IPS-20b (cell line): Measurements from ENCODE around the gene HMGXB3.
"Not testable (repeated sequence)": the region's sequence is repeated elsewhere in the genome, so short reads cannot be mapped to it uniquely, and the experiment has no call there.

Experiments
- H3K27ac ChIP-seq: one replicate; pipeline ENCODE4 v1.5.1; 2013; ENCODE audit warnings: low read length
- H3K27me3 ChIP-seq: 2 replicates; pipeline ENCODE4 v1.6.1; 2013; ENCODE audit warnings: mild to moderate bottlenecking, low read length, inconsistent platforms; ENCODE audit not compliant: insufficient read depth
- H3K36me3 ChIP-seq: 2 replicates; pipeline ENCODE4 v1.6.1; 2013; ENCODE audit warnings: low read depth, mild to moderate bottlenecking, inconsistent platforms, low read length, moderate library complexity; ENCODE audit not compliant: insufficient read depth
- H3K4me1 ChIP-seq: 2 replicates; pipeline ENCODE4 v1.6.1; 2013; ENCODE audit warnings: mild to moderate bottlenecking, control low read depth, inconsistent platforms, low read length, moderate library complexity; ENCODE audit not compliant: insufficient read depth
- H3K4me3 ChIP-seq: 2 replicates; pipeline ENCODE4 v1.5.1; 2013; ENCODE audit warnings: mild to moderate bottlenecking, low read length, inconsistent platforms
- H3K9ac ChIP-seq: 2 replicates; pipeline ENCODE4 v1.6.1; 2013; ENCODE audit warnings: low read depth, mild to moderate bottlenecking, inconsistent platforms, low read length, moderate library complexity
- H3K9me3 ChIP-seq: 2 replicates; pipeline ENCODE4 v1.6.1; 2013; ENCODE audit warnings: mild to moderate bottlenecking, low read depth, low read length, inconsistent platforms; ENCODE audit not compliant: insufficient read depth

Gene HMGXB3

GRCh38 chr5:150024346-150024984 is 23.9 kb downstream of the HMGXB3 start:
- Histone ChIP-seq H3K36me3 (peaks cover 92% of the 10 kb centered on the region), H3K9ac (no peak overlapping the region), H3K27me3 (no peaks in the 10 kb centered on the region), H3K4me1 (peaks cover 7% of the 10 kb centered on the region; the same call in 1 of the 2 replicates), H3K4me3 (no peak overlapping the region), H3K9me3 (no peaks in the 10 kb centered on the region), H3K27ac (no peak overlapping the region)

GRCh38 chr5:150026682-150027172 is 26.2 kb downstream of the HMGXB3 start:
- H3K9ac ChIP-seq: no peak overlapping the region
- peaks cover 90% of the 10 kb centered on the region for H3K36me3 ChIP-seq
- H3K27me3 ChIP-seq: no peaks in the 10 kb centered on the region
- H3K4me3 ChIP-seq: no peak overlapping the region
- H3K9me3 ChIP-seq: no peaks in the 10 kb centered on the region
- H3K27ac ChIP-seq: no peak overlapping the region
- no peaks in the 10 kb centered on the region for H3K4me1 ChIP-seq

GRCh38 chr5:150028047-150028446 is 27.5 kb downstream of the HMGXB3 start:
- not testable (repeated sequence) for H3K27me3 ChIP-seq, H3K4me3 ChIP-seq, H3K27ac ChIP-seq, H3K4me1 ChIP-seq, H3K9me3 ChIP-seq, H3K9ac ChIP-seq
- H3K36me3 ChIP-seq: peaks cover 90% of the 10 kb centered on the region

- Histone ChIP-seq H3K36me3 (peaks cover 95% of the 10 kb centered on the region), H3K9ac (no peak overlapping the region), H3K4me3 (no peak overlapping the region)
Observed at GRCh38 chr5:150033334-150033733, 32.8 kb downstream of the HMGXB3 start.

GRCh38 chr5:150034662-150035061 is 34.1 kb downstream of the HMGXB3 start:
- no peaks in the 10 kb centered on the region for H3K4me1 ChIP-seq
- no peak overlapping the region for H3K9ac ChIP-seq
- no peak overlapping the region for H3K4me3 ChIP-seq
- peaks cover 96% of the 10 kb centered on the region for H3K36me3 ChIP-seq
- H3K27ac ChIP-seq: no peak overlapping the region
- no peaks in the 10 kb centered on the region for H3K27me3 ChIP-seq
- no peaks in the 10 kb centered on the region for H3K9me3 ChIP-seq

More at GRCh38 chr5:150033334-150033733, 32.8 kb downstream of the HMGXB3 start:
- no peaks in the 10 kb centered on the region for H3K9me3 ChIP-seq
- no peaks in the 10 kb centered on the region for H3K4me1 ChIP-seq
- H3K27ac ChIP-seq: no peak overlapping the region
- no peaks in the 10 kb centered on the region for H3K27me3 ChIP-seq

- no peak overlapping the region for H3K27ac ChIP-seq
- no peaks in the 10 kb centered on the region for H3K9me3 ChIP-seq
- peaks cover 98% of the 10 kb centered on the region for H3K36me3 ChIP-seq
Observed at GRCh38 chr5:150035139-150035895, 34.8 kb downstream of the HMGXB3 start.

GRCh38 chr5:150036513-150036912 is 36.0 kb downstream of the HMGXB3 start:
- H3K27ac ChIP-seq: no peak overlapping the region
- H3K27me3 ChIP-seq: no peaks in the 10 kb centered on the region
- no peaks in the 10 kb centered on the region for H3K9me3 ChIP-seq
- peaks cover 98% of the 10 kb centered on the region for H3K36me3 ChIP-seq
- no peaks in the 10 kb centered on the region for H3K4me1 ChIP-seq
- no peak overlapping the region for H3K4me3 ChIP-seq
- no peak overlapping the region for H3K9ac ChIP-seq

More at GRCh38 chr5:150035139-150035895, 34.8 kb downstream of the HMGXB3 start:
- Histone ChIP-seq H3K27me3 (no peaks in the 10 kb centered on the region), H3K4me3 (no peak overlapping the region), H3K9ac (no peak overlapping the region), H3K4me1 (no peaks in the 10 kb centered on the region)

GRCh38 chr5:150038547-150038946 is 38.0 kb downstream of the HMGXB3 start:
- Histone ChIP-seq H3K9ac (no peak overlapping the region), H3K36me3 (peaks cover 97% of the 10 kb centered on the region), H3K27ac (no peak overlapping the region), H3K4me1 (no peaks in the 10 kb centered on the region), H3K9me3 (no peaks in the 10 kb centered on the region), H3K4me3 (no peak overlapping the region), H3K27me3 (no peaks in the 10 kb centered on the region)

- H3K9me3 ChIP-seq: no peaks in the 10 kb centered on the region
- no peak overlapping the region for H3K9ac ChIP-seq
- H3K27me3 ChIP-seq: no peaks in the 10 kb centered on the region
- no peaks in the 10 kb centered on the region for H3K4me1 ChIP-seq
- no peak overlapping the region for H3K4me3 ChIP-seq
- no peak overlapping the region for H3K27ac ChIP-seq
- H3K36me3 ChIP-seq: peaks cover 91% of the 10 kb centered on the region
Observed at GRCh38 chr5:150042459-150042858, 41.9 kb downstream of the HMGXB3 start.

GRCh38 chr5:150043657-150044328 is 43.3 kb downstream of the HMGXB3 start:
- Histone ChIP-seq H3K9me3 (no peaks in the 10 kb centered on the region), H3K9ac (no peak overlapping the region), H3K4me3 (no peak overlapping the region), H3K27me3 (no peaks in the 10 kb centered on the region), H3K4me1 (no peaks in the 10 kb centered on the region), H3K36me3 (peaks cover 91% of the 10 kb centered on the region), H3K27ac (no peak overlapping the region)

- no peaks in the 10 kb centered on the region for H3K4me1 ChIP-seq
- H3K4me3 ChIP-seq: no peak overlapping the region
- no peak overlapping the region for H3K9ac ChIP-seq
- no peaks in the 10 kb centered on the region for H3K9me3 ChIP-seq
- peaks cover 93% of the 10 kb centered on the region for H3K36me3 ChIP-seq
- no peaks in the 10 kb centered on the region for H3K27me3 ChIP-seq
- H3K27ac ChIP-seq: no peak overlapping the region
Observed at GRCh38 chr5:150044329-150044681, 43.8 kb downstream of the HMGXB3 start.
